ENCODE results near the gene COL1A1. TPM values are rescaled to one million over a fixed set of nuclear protein-coding genes. Genes with fewer than 3 reads are reported as not detected.

The COL1A1 gene
- total and polyA plus RNA-seq, 5 donors from 2014 or later = 26.2 TPM; not detected in 4

DNA sequence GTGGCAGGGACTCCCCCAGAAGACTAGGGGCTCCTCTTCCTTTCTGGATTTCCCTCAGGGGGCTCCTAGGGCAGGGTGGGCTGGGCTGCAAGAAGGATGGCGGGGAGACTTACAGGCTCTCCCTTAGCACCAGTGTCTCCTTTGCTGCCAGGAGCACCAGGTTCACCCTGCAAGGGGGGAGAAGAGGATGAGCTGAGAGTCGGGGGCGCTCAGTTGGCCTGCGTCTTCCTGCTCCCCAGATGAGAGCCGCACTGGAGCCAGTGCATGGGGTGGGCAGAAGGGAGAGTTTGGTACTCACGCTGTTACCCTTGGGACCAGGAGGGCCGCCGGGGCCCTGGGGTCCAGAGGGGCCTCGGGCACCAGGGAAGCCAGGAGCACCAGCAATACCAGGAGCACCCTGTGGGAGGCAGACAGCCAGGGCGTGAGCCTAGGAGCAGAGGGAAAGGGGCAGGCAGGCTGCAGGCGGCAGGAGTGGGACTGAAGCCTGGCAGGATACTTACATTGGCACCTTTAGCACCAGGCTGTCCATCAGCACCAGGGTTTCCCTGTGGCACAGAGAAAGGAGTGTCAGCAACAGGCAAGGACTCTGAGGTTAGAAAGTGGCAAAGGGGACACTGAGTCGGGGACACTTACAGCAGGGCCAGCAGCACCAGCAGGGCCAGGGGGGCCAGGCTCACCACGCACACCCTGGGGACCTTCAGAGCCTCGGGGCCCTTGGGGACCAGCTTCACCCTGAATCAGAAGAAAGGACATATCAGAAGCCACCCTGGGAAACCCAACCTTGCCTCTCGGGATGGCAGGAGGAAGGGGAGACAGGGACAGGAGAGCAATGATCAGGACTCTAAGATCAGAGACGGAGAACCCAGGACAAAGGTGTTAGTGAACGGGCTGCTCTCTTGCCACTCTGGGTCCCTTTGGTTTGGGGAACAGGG is 6.2 kb downstream of the COL1A1 start:
- peaks cover 0 to 13% (median 7%) of the 10 kb centered on the region in 4 donors for H3K4me1 Mint-ChIP-seq
- Histone ChIP-seq H3K4me1 (ENCODE audit: control insufficient read depth, insufficient read depth, low read length, poor library complexity, severe bottlenecking) (peaks cover 10% of the 10 kb centered on the region), H3K27ac (ENCODE audit: insufficient read depth, low read length, poor library complexity, severe bottlenecking) (no peak overlapping the region), H3K36me3 (ENCODE audit: control insufficient read depth, insufficient read depth, low read length) (no peaks in the 10 kb centered on the region), H3K9me3 (ENCODE audit: control insufficient read depth in 2 of 2, low read length in 2 of 2) (no peaks in the 10 kb centered on the region), H3K27me3 (ENCODE audit: control insufficient read depth, insufficient read depth, low read length) (peaks cover 4% of the 10 kb centered on the region), H3K4me3 (ENCODE audit: low read depth, low read length) (no peak overlapping the region)
- H3K4me3 Mint-ChIP-seq = no peak overlapping the region
- no peak overlapping the region for H3K27ac Mint-ChIP-seq
- ATAC-seq (ENCODE audit: low read depth in 2 of 2) (no peak), DNase-seq (no peak)
- peaks cover 32% of the 10 kb centered on the region for H3K27me3 Mint-ChIP-seq
- H3K9me3 Mint-ChIP-seq = no peaks in the 10 kb centered on the region
- H3K36me3 Mint-ChIP-seq = no peaks in the 10 kb centered on the region

DNA sequence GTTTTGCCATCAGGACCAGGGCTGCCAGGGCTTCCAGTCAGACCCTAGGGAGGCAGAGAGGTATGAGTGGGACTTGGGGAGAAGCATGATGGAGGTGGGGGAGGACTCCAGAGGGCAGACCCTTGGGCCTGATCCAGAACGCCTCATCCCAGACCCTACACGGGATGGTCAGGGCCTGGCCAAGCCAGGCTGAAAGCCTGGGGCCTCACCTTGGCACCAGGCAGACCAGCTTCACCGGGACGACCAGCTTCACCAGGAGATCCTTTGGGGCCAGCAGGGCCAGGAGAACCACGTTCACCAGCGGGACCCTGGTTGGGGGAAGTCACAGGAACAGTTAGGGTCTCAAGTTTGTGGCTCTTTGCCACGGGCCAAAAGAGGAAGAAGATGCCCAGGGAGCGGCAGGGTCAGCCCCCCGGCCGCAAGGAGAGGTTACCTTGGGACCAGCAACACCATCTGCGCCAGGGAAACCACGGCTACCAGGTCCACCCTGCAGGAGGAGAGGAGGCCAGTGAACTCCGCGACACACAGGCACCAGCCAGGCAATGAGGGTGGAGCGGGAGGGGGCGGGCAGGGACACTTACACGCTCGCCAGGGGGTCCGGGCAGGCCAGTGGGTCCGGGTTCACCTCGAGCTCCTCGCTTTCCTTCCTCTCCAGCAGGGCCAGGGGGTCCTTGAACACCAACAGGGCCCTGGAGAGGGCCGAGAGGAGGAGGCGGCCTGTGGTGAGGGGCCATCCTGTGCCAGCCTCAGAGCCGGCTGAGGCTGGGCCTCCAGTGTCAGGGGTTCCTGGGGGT is 7.1 kb downstream of the COL1A1 start:
- Mint-ChIP-seq H3K9me3 (no peaks in the 10 kb centered on the region), H3K4me3 (no peak overlapping the region), H3K27ac (no peak overlapping the region), H3K36me3 (no peaks in the 10 kb centered on the region), H3K27me3 (peaks cover 26% of the 10 kb centered on the region), H3K4me1 (peaks cover 0 to 7% (median 4%) of the 10 kb centered on the region in 4 donors)
- no peak for DNase-seq
- Histone ChIP-seq H3K27ac (ENCODE audit: insufficient read depth, low read length, poor library complexity, severe bottlenecking) (no peak overlapping the region), H3K4me3 (ENCODE audit: low read depth, low read length) (no peak overlapping the region), H3K4me1 (ENCODE audit: control insufficient read depth, insufficient read depth, low read length, poor library complexity, severe bottlenecking) (peaks cover 1% of the 10 kb centered on the region), H3K9me3 (ENCODE audit: control insufficient read depth in 2 of 2, low read length in 2 of 2) (no peaks in the 10 kb centered on the region), H3K36me3 (ENCODE audit: control insufficient read depth, insufficient read depth, low read length) (no peaks in the 10 kb centered on the region), H3K27me3 (ENCODE audit: control insufficient read depth, insufficient read depth, low read length) (peaks cover 4% of the 10 kb centered on the region)
- no peak for ATAC-seq (ENCODE audit: low read depth in 2 of 2)

DNA sequence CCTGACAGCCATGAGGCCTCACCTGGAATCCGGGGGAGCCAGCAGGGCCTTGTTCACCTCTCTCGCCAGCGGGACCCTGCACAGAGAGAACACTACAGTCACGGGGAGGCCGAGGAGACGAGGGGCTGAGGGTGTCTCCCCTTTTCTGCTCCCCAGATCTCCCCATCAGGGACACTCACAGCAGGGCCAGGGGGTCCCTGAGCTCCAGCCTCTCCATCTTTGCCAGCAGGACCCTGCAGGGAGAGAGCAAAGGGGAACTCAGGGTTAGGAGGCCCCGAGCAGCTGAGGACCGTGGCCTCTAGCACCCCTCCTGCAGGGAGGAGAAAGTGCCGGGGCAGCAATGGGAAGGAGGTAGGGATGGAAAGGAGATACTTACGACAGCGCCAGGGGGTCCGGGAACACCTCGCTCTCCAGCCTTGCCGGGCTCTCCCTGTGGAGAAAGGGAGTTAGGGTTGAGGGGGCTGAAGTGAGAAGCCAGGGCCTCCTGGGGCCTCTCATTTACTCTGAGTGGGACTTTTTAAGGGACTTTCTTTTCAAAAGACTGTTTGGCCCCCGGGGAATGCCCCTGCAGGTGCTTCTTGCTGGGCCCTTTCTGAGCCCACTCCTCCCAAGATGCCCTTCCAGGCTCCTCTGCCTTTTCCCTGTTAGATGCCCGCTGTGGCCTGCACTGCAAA is 8.7 kb downstream of the COL1A1 start:
- no peaks in the 10 kb centered on the region for H3K9me3 ChIP-seq (ENCODE audit: control insufficient read depth in 2 of 2, low read length in 2 of 2)
- H3K9me3 Mint-ChIP-seq = no peaks in the 10 kb centered on the region
- ATAC-seq (ENCODE audit: low read depth in 2 of 2) (no peak), DNase-seq (no peak)
- no peaks in the 10 kb centered on the region for H3K4me1 Mint-ChIP-seq
- H3K27ac ChIP-seq (ENCODE audit: insufficient read depth, low read length, poor library complexity, severe bottlenecking) = no peak overlapping the region
- no peaks in the 10 kb centered on the region for H3K4me1 ChIP-seq (ENCODE audit: control insufficient read depth, insufficient read depth, low read length, poor library complexity, severe bottlenecking)
- H3K27me3 ChIP-seq (ENCODE audit: control insufficient read depth, insufficient read depth, low read length) = no peaks in the 10 kb centered on the region
- H3K27ac Mint-ChIP-seq = peak overlapping the region in 1 of 3 donors; percentile 59
- H3K36me3 ChIP-seq (ENCODE audit: control insufficient read depth, insufficient read depth, low read length) = no peaks in the 10 kb centered on the region
- no peaks in the 10 kb centered on the region for H3K36me3 Mint-ChIP-seq
- H3K27me3 Mint-ChIP-seq = peaks cover 12% of the 10 kb centered on the region
- H3K4me3 ChIP-seq (ENCODE audit: low read depth, low read length) = no peak overlapping the region
- H3K4me3 Mint-ChIP-seq = no peak overlapping the region

DNA sequence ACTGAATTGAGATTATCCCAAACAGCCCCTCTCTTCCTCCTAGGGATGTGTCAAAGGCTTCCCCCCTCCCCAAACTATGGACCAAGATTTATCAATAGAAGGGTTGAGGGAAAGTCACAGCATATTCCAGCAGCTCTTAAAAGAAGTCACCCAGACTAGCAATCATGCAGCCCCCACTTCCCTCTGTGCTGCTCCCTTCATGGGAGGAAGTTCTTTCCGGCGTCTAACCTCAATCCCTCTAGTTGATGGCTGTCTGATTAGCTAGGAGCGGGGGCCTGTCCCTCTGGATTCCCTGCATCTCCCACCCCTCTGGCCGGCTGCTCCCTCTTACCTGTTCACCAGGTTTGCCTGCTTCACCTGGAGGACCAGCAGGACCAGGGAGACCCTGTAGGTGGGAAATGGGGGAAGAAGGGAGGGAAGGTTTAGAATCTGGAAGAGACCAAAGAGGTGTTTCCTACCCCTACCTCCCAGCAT is 9.2 kb downstream of the COL1A1 start:
- ATAC-seq (ENCODE audit: low read depth in 2 of 2) (no peak), DNase-seq (no peak)
- H3K36me3 Mint-ChIP-seq = no peaks in the 10 kb centered on the region
- peaks cover 7% of the 10 kb centered on the region for H3K27me3 Mint-ChIP-seq
- Histone ChIP-seq H3K9me3 (ENCODE audit: control insufficient read depth in 2 of 2, low read length in 2 of 2) (no peaks in the 10 kb centered on the region), H3K4me3 (ENCODE audit: low read depth, low read length) (no peak overlapping the region), H3K27ac (ENCODE audit: insufficient read depth, low read length, poor library complexity, severe bottlenecking) (no peak overlapping the region), H3K27me3 (ENCODE audit: control insufficient read depth, insufficient read depth, low read length) (no peaks in the 10 kb centered on the region), H3K4me1 (ENCODE audit: control insufficient read depth, insufficient read depth, low read length, poor library complexity, severe bottlenecking) (no peaks in the 10 kb centered on the region), H3K36me3 (ENCODE audit: control insufficient read depth, insufficient read depth, low read length) (no peaks in the 10 kb centered on the region)
- no peaks in the 10 kb centered on the region for H3K9me3 Mint-ChIP-seq
- H3K4me1 Mint-ChIP-seq = no peaks in the 10 kb centered on the region
- no peak overlapping the region for H3K27ac Mint-ChIP-seq
- no peak overlapping the region for H3K4me3 Mint-ChIP-seq

GRCh38 chr17:50191359-50192143 is 9.9 kb downstream of the COL1A1 start:
- Histone ChIP-seq H3K4me1 (ENCODE audit: control insufficient read depth, insufficient read depth, low read length, poor library complexity, severe bottlenecking) (no peaks in the 10 kb centered on the region), H3K27me3 (ENCODE audit: control insufficient read depth, insufficient read depth, low read length) (no peaks in the 10 kb centered on the region), H3K27ac (ENCODE audit: insufficient read depth, low read length, poor library complexity, severe bottlenecking) (no peak overlapping the region), H3K36me3 (ENCODE audit: control insufficient read depth, insufficient read depth, low read length) (no peaks in the 10 kb centered on the region), H3K9me3 (ENCODE audit: control insufficient read depth in 2 of 2, low read length in 2 of 2) (no peaks in the 10 kb centered on the region), H3K4me3 (ENCODE audit: low read depth, low read length) (no peak overlapping the region)
- DNase-seq (no peak), ATAC-seq (ENCODE audit: low read depth in 2 of 2) (no peak)
- Mint-ChIP-seq H3K4me1 (no peaks in the 10 kb centered on the region), H3K27me3 (peaks cover 6% of the 10 kb centered on the region), H3K36me3 (no peaks in the 10 kb centered on the region), H3K4me3 (no peak overlapping the region), H3K27ac (no peak overlapping the region), H3K9me3 (no peaks in the 10 kb centered on the region)

DNA sequence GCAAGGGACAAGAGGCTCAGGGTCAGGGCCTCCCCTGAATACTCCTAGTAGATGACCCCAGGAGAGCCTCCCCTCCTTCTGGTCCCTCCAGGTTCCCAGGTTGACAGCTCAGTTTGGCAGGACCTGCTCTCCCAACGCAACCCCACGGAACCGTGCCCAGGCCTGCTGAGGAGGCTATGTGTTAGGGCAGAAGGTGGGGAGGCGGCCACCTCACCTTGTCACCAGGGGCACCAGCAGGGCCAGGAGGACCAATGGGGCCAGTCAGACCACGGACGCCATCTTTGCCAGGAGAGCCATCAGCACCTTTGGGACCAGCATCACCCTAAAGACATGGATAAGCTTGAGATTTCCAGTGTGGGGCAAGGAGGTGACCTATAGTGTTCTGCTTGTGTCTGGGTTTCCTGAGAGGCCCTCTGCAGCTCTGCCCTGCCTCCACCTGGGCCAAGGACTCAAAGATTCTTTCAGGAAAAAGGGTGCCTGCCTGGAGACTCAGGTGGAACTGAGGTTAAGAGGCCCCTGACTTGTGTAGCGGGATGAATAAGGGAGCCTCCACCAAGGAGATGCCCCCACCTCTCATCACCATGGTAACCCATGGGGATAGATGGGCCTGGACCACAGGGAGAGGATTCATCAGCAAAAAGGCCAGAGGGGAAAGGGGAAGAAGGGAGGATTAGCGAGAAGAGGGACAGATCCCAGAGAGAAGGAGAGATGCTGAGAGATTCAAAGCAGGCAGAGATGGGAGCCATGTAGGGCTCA is 10.7 kb downstream of the COL1A1 start:
- H3K4me1 ChIP-seq (ENCODE audit: control insufficient read depth, insufficient read depth, low read length, poor library complexity, severe bottlenecking) = no peaks in the 10 kb centered on the region
- Mint-ChIP-seq H3K27me3 (peaks cover 6% of the 10 kb centered on the region), H3K9me3 (no peaks in the 10 kb centered on the region), H3K27ac (no peak overlapping the region), H3K36me3 (no peaks in the 10 kb centered on the region), H3K4me3 (no peak overlapping the region), H3K4me1 (no peaks in the 10 kb centered on the region)
- no peak for DNase-seq
- H3K27ac ChIP-seq (ENCODE audit: insufficient read depth, low read length, poor library complexity, severe bottlenecking) = no peak overlapping the region
- no peak overlapping the region for H3K4me3 ChIP-seq (ENCODE audit: low read depth, low read length)
- H3K36me3 ChIP-seq (ENCODE audit: control insufficient read depth, insufficient read depth, low read length) = no peaks in the 10 kb centered on the region
- H3K9me3 ChIP-seq (ENCODE audit: control insufficient read depth in 2 of 2, low read length in 2 of 2) = no peaks in the 10 kb centered on the region
- no peaks in the 10 kb centered on the region for H3K27me3 ChIP-seq (ENCODE audit: control insufficient read depth, insufficient read depth, low read length)
- ATAC-seq (ENCODE audit: low read depth in 2 of 2) = no peak

DNA sequence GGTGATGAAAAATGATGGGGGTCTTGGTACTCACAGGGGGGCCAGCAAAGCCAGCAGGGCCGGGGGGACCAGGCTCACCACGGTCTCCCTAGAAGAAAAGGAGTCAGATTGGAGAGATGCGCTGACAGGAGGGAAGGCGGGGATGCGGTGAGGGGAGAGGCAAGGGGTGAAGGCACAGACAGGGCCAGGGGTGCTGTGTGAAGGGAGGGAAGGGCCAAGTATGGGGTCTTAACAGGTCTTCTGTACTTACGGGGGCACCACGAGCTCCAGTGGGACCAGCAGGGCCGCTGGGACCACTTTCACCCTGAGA is 11.2 kb downstream of the COL1A1 start:
- no peaks in the 10 kb centered on the region for H3K9me3 Mint-ChIP-seq
- Histone ChIP-seq H3K36me3 (ENCODE audit: control insufficient read depth, insufficient read depth, low read length) (no peaks in the 10 kb centered on the region), H3K4me3 (ENCODE audit: low read depth, low read length) (no peak overlapping the region), H3K9me3 (ENCODE audit: control insufficient read depth in 2 of 2, low read length in 2 of 2) (no peaks in the 10 kb centered on the region), H3K4me1 (ENCODE audit: control insufficient read depth, insufficient read depth, low read length, poor library complexity, severe bottlenecking) (no peaks in the 10 kb centered on the region), H3K27me3 (ENCODE audit: control insufficient read depth, insufficient read depth, low read length) (no peaks in the 10 kb centered on the region), H3K27ac (ENCODE audit: insufficient read depth, low read length, poor library complexity, severe bottlenecking) (no peak overlapping the region)
- H3K27ac Mint-ChIP-seq = peak overlapping the region in 1 of 3 donors; percentile 32
- peaks cover 3% of the 10 kb centered on the region for H3K27me3 Mint-ChIP-seq
- no peak overlapping the region for H3K4me3 Mint-ChIP-seq
- DNase-seq (no peak), ATAC-seq (ENCODE audit: low read depth in 2 of 2) (no peak)
- no peaks in the 10 kb centered on the region for H3K36me3 Mint-ChIP-seq
- no peaks in the 10 kb centered on the region for H3K4me1 Mint-ChIP-seq
